Lower leg skin (tissue), 4 donors: ENCODE results near the gene POLDIP2. TPM values are rescaled to one million over a fixed set of nuclear protein-coding genes. Genes with fewer than 3 reads are reported as not detected.
A peak's percentile ranks its signal among the peaks of the same experiment; 100 is the strongest.

Experiments used
- DNase-seq, 2 donors: peaks; one replicate each; pipeline ENCODE4 v3.0.0-alpha.2; 2019; ENCODE audit warnings: low spot score in 2 of 2
- H3K4me3 ChIP-seq: fragments of 200-600 bp; sonication (generic); 2 replicates; pipeline ENCODE4 v1.5.1; 2017; ENCODE audit warnings: mild to moderate bottlenecking, low read depth; ENCODE audit not compliant: poor library complexity, severe bottlenecking
- POLR2A ChIP-seq, 2 donors: fragments of 450-650 bp; IDR thresholded peaks; one replicate each; pipeline ENCODE4 v1.6.1; 2016 to 2017; ENCODE audit warnings: antibody characterized with exemption in 2 of 2, mild to moderate bottlenecking in 1 of 2, moderate library complexity in 1 of 2
- WGBS, 2 donors: methylation state at CpG; one replicate each; pipeline ENCODE4 v1.1.5; 2018; 5-methylcytosine and 5-hydroxymethylcytosine counted together
- intact Hi-C: fragments of 100-400 bp; cut with DNase I; formaldehyde crosslinking; loops from one replicate; pipeline ENCODE4 v1.15.0; 2023; ENCODE audit warnings: low total_unique reads
- total RNA-seq, 4 donors: library from RNA; depleted of rRNA; stranded (reverse); fragments of >200 nt; gene quantifications; one replicate each; pipeline ENCODE4 v1.1.0, GENCODE V29; 2016
- TF ChIP-seq, protein P1 (sequence below), 3 donors: fragments of 450-650 bp; IDR thresholded peaks; one replicate each; pipeline ENCODE4 v1.5.1; 2016; ENCODE audit warnings: antibody characterized with exemption in 3 of 3, mild to moderate bottlenecking in 3 of 3, moderate library complexity in 2 of 3

The POLDIP2 gene
- total RNA-seq, 4 donors from 2014 or later, result 52.1 to 90.2 (median 73.7) TPM

DNA sequence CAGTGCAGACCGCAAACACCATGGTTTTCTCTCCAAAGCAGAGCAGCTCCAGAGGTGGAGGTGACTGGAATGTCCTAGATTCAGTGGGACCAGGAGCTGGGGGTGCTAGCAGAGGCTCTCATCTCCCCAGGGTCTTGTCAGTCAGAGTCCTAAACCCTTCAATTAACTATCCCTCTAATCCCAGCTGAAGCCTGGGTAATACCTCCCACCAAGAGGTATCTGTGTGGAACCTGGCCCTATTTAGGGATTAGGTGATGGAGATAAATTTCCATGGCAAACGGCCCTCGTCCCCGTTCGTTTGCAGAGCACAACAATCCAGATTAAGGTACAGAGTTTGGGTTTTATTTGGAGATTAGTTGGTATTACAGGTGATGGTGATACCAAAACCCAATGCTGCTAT lies 5.9 kb upstream of the POLDIP2 start:
- H3K4me3 ChIP-seq, result no peak overlapping the region
- no peak for DNase-seq
- 85 to 91% methylated on average over 5 of the region's 5 CpGs for WGBS, 2 donors
- TF ChIP-seq, protein P1, sequence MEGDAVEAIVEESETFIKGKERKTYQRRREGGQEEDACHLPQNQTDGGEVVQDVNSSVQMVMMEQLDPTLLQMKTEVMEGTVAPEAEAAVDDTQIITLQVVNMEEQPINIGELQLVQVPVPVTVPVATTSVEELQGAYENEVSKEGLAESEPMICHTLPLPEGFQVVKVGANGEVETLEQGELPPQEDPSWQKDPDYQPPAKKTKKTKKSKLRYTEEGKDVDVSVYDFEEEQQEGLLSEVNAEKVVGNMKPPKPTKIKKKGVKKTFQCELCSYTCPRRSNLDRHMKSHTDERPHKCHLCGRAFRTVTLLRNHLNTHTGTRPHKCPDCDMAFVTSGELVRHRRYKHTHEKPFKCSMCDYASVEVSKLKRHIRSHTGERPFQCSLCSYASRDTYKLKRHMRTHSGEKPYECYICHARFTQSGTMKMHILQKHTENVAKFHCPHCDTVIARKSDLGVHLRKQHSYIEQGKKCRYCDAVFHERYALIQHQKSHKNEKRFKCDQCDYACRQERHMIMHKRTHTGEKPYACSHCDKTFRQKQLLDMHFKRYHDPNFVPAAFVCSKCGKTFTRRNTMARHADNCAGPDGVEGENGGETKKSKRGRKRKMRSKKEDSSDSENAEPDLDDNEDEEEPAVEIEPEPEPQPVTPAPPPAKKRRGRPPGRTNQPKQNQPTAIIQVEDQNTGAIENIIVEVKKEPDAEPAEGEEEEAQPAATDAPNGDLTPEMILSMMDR (IDR thresholded peaks at IDR 0.05), result no peak
- no peak for TF ChIP-seq POLR2A (IDR thresholded peaks at IDR 0.05)
- intact Hi-C loops, result no loop called here

DNA sequence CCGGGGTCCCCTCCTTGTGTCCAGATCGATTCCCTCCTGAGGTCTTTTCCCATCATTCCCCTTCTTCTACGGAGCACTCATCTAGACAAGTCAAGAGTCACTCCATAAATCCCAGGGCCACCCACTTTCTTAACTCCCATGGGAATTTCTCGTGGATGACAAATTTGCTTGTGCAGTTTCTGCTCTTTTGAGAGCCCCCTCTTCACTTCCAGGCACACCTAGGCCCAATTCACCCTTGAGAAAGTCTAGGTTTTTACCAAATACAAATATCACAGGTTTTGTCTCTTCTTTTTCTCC lies 522 bp upstream of the POLDIP2 start:
- TF ChIP-seq POLR2A (IDR thresholded peaks at IDR 0.05), result no peak
- TF ChIP-seq, protein P1 (IDR thresholded peaks at IDR 0.05), result no peak
- intact Hi-C loops, result no loop called here
- peak overlapping the region; percentile 98 for H3K4me3 ChIP-seq
- no peak for DNase-seq
- 2% methylated on average over 4 of the region's 4 CpGs for WGBS, 2 donors

DNA sequence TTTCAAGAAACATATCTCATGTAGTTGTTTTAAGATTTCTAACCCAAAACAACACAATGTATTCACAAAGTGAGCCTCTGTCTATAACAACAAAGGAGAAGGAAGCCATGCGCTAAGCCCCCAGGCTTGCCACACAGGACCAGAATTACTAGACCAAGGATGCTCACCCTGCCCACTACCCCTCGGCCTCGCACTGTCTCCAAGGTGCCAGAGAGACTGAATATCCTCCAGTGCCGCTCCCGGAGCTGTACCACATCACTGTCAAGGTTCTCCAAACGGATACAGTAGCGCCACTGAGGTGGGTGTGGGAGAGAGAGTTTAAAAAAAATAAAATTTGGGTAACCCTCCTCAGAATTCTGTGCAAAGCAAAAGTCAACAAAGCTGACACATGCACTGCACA lies 7.1 kb downstream of the POLDIP2 start:
- H3K4me3 ChIP-seq, result no peak overlapping the region
- 95 to 97% methylated on average over 7 of the region's 7 CpGs for WGBS, 2 donors
- TF ChIP-seq, protein P1 (IDR thresholded peaks at IDR 0.05), result no peak
- TF ChIP-seq POLR2A (IDR thresholded peaks at IDR 0.05), result no peak
- no peak for DNase-seq
- intact Hi-C loops, result no loop called here

DNA sequence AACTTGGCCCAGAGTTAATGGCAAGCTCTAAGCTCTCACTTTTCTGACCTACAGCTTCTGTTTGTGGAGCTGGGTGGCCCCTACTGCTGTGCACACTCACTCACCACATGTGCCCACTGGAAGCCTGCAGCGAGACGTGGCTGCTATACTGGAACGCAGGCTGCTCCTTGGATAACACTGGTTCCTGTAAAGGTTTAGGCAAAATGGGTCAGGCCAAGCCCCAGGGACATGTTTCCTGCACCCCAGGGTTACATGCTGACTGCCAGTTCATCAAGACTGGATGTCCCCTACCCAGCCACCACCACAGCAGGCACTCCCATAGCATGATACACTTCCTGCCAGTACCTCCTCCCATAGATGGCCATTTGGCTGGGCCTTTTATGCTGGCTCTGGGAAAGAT lies 8.3 kb downstream of the POLDIP2 start:
- no peak overlapping the region for H3K4me3 ChIP-seq
- no peak for DNase-seq
- TF ChIP-seq POLR2A (IDR thresholded peaks at IDR 0.05), result no peak
- TF ChIP-seq, protein P1 (IDR thresholded peaks at IDR 0.05), result no peak
- intact Hi-C loops, result no loop called here
- 59 to 60% methylated on average over 3 of the region's 3 CpGs for WGBS, 2 donors

DNA sequence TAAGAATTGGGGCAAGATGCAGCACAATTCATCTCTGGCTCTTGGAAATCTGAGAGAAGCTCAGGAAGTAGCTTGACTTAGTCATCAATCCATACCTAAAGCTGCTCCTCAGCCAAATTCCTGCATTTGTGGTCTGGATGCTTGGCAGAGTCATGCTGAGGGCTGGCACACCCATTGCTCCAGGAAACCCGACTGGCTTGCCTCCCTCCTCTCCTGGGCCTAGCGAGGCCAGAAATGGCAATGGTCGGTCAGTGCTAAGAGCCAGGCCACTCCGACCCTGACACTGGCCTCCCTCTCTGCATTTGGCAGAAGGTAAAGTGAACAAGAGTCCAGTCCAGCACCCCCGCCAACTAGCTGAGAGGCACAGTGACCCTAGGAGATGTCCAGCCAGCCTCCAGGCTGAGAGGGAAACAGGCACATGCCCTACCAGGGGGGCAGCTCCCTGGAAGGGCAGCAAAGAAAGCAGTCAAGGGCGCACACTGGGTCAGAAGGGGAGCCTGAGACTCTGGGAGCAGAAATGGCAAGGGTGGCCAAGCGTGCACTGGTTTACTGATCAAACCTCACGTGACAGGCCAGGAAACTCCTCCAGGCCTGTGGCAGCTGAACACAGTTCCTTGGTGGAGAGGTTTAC lies 10.0 kb downstream of the POLDIP2 start:
- WGBS, 2 donors, result 76 to 77% methylated on average over 8 of the region's 8 CpGs
- no peak for TF ChIP-seq POLR2A (IDR thresholded peaks at IDR 0.05)
- TF ChIP-seq, protein P1 (IDR thresholded peaks at IDR 0.05), result no peak
- DNase-seq, result no peak
- intact Hi-C loops, result no loop called here
- no peak overlapping the region for H3K4me3 ChIP-seq

DNA sequence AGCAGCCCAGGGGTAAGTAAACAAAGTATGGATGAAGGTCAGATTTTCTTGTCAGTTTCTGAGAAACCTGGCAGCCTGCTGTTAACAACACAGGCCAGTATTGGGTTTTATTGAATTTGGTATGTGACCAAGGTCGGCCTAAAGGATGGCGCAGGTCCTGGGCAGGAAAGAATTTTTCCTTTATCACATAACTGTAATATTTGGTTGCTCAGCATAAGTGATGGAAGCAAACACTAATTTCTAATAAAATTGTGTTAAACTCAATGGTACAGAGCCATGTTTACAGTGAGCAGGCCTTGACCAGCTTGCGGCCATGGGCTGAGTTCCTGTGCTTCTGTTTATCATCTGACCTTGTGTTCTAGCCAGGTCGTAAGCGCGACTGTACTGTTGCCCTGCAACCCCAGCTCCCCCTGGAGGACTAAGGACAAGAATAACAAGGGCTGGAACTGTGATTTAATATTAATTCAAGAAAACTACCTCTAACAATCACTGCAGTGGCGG lies 10.5 kb downstream of the POLDIP2 start:
- H3K4me3 ChIP-seq, result no peak overlapping the region
- DNase-seq, result no peak
- intact Hi-C loops, result no loop called here
- 59 to 70% methylated on average over 7 of the region's 7 CpGs for WGBS, 2 donors
- TF ChIP-seq, protein P1 (IDR thresholded peaks at IDR 0.05), result no peak
- no peak for TF ChIP-seq POLR2A (IDR thresholded peaks at IDR 0.05)
